Measurements from ENCODE around the gene OAS1. TPM values are rescaled to one million over a fixed set of nuclear protein-coding genes. Genes with fewer than 3 reads are reported as not detected.

The OAS1 gene
- total and polyA plus RNA-seq, 9 of the 15 experiments (the other 6 are each of a cell fraction or from before 2014, with no cell fraction given): 0.06 to 0.25 TPM; not detected in 7

- Histone ChIP-seq H4K20me1 (replicated peaks; ENCODE audit: control insufficient read depth, insufficient read depth, low read length) (no peaks in the 10 kb centered on the region; the same call in 1 of the 2 replicates), H3K4me2 (ENCODE audit: insufficient read depth, low read length) (no peak overlapping the region), H3K27me3 (ENCODE audit: control insufficient read depth in 2 of 2, insufficient read depth in 2 of 2, low read length in 2 of 2) (peaks cover 9 to 17% of the 10 kb centered on the region in 2 experiments; a peak in 3 of 5 replicates), H3K36me3 (ENCODE audit: control insufficient read depth, insufficient read depth, low read length) (no peaks in the 10 kb centered on the region), H3K4me3 (no peak overlapping the region), H3K4me1 (replicated peaks in 1 of 2; ENCODE audit: control insufficient read depth in 2 of 2, insufficient read depth in 2 of 2, low read length in 2 of 2) (no peaks in the 10 kb centered on the region), H3K9ac (ENCODE audit: insufficient read depth in 1 of 2, low read depth in 2 of 2, low read length in 2 of 2) (no peak overlapping the region), H3K9me1 (ENCODE audit: control insufficient read depth, insufficient read depth, low read length) (no peaks in the 10 kb centered on the region), H3K27ac (ENCODE audit: extremely low read depth, low read depth, low read length) (no peak overlapping the region), H2AFZ (ENCODE audit: low read depth, low read length) (no peak overlapping the region), H3K79me2 (ENCODE audit: control insufficient read depth, insufficient read depth, low read length) (no peaks in the 10 kb centered on the region), H3K9me3 (replicated peaks; ENCODE audit: control insufficient read depth, insufficient read depth, low read depth, low read length) (no peaks in the 10 kb centered on the region)
- in situ Hi-C loops (cut with MboI) (no loop called here), intact Hi-C loops (cut with micrococcal nuclease) (no loop called here)
- ATAC-seq (no peak), FAIRE-seq (no peak), DNase-seq (ENCODE audit: extremely low read depth in 1 of 4, low spot score in 3 of 4) (no peak)
- no TSS peak for BruUV-seq (replicated peaks)
- TF ChIP-seq FOXP4 (CRISPR knock-in tag; IDR thresholded peaks at IDR 0.05; ENCODE audit: borderline replicate concordance) (no peak), ZNF224 (CRISPR knock-in tag; IDR thresholded peaks at IDR 0.05) (no peak), HOMEZ (CRISPR knock-in tag; IDR thresholded peaks at IDR 0.05) (no peak), SMARCA5 (IDR thresholded peaks at IDR 0.05) (no peak), ZFP91 (CRISPR knock-in tag; IDR thresholded peaks at IDR 0.05) (no peak)
- CTCF ChIA-PET (ENCODE audit: low intra/inter-chr PET ratio): no interaction called here
- WGBS (ENCODE audit: insufficient coverage, low coverage, missing lambda C conversion rate): 0% methylated on average over 11 of the region's 11 CpGs
- POLR2A ChIA-PET: no interaction called here
Measured at GRCh38 chr12:112862636-112863290, 44.0 kb upstream of the OAS1 start.
